H1 (cell line): ENCODE results near the gene TM9SF2. TPM values are rescaled to one million over a fixed set of nuclear protein-coding genes. Genes with fewer than 3 reads are reported as not detected.
A peak's percentile ranks its signal among the peaks of the same experiment; 100 is the strongest.

Experiments
- CEBPB ChIP-seq: IDR thresholded peaks from 2 replicates; pipeline ENCODE4 v1.6.1; 2012; ENCODE audit warnings: low read depth, low read length
- CHD1 ChIP-seq: IDR thresholded peaks from 2 replicates; pipeline ENCODE4 v1.6.1; 2012; ENCODE audit warnings: low read depth, low read length, improper control_type of control experiment
- MAFK ChIP-seq: IDR thresholded peaks from 2 replicates; pipeline ENCODE4 v1.6.1; 2012; ENCODE audit warnings: low read depth, mild to moderate bottlenecking, improper control_type of control experiment, low read length
- PHF8 ChIP-seq: fragments of 200-600 bp; sonication (generic); conservative IDR thresholded peaks from 2 replicates; pipeline ENCODE4 v1.7.1; 2012; ENCODE audit warnings: low read depth, mild to moderate bottlenecking, inconsistent platforms, low read length, moderate library complexity
- POLR2A ChIP-seq, 2 experiments: IDR thresholded peaks; 1 replicate in 1 of 2; 2 replicates in 1 of 2; pipeline ENCODE4 v1.6.1; 2011; ENCODE audit warnings: low read depth in 2 of 2, low read length in 2 of 2, mild to moderate bottlenecking in 2 of 2; ENCODE audit errors: control extremely low read depth in 1 of 2
- SP1 ChIP-seq: IDR thresholded peaks from 2 replicates; pipeline ENCODE4 v1.6.1; 2011; ENCODE audit warnings: low read depth, low read length
- SP4 ChIP-seq: IDR thresholded peaks from 2 replicates; pipeline ENCODE4 v1.6.1; 2012; ENCODE audit warnings: low read length, inconsistent platforms
- polyA plus RNA-seq, 7 experiments: library from polyadenylated mRNA; depleted of rRNA in 3 of 7; stranded (reverse) in 5 of 7; unstranded in 2 of 7; fragments of >200 nt in 5 of 7; fragments of 200-250 nt in 2 of 7; gene quantifications; 1 replicate in 5 of 7; 2 replicates in 1 of 7; 4 replicates in 1 of 7; pipeline versions ENCODE4 v1.2.1 to v1.2.3, GENCODE V29; 2011 to 2013; ENCODE audit warnings: missing spikeins in 2 of 7, mixed read lengths in 2 of 7
- total RNA-seq: library from RNA; stranded (reverse); fragmentation: NEBNext Ultra II Directional; extraction: Animal tissue kit (Norgen Biotek cat#: 25700); gene quantifications from 2 replicates; pipeline ENCODE4 v1.2.1, GENCODE V29; 2021
- TF ChIP-seq, protein P1 (sequence below): fragments of 300-600 bp; sonication (generic); IDR thresholded peaks from 2 replicates; pipeline ENCODE4 v1.7.1; 2012; ENCODE audit warnings: low read length, moderate library complexity, mild to moderate bottlenecking, inconsistent platforms; ENCODE audit not compliant: insufficient replicate concordance
- TF ChIP-seq, protein P2 (sequence below), 3 experiments: IDR thresholded peaks; 1 replicate in 2 of 3; 2 replicates in 1 of 3; pipeline versions ENCODE4 v1.5.1 to v1.6.1; 2011; ENCODE audit warnings: low read length in 3 of 3, mild to moderate bottlenecking in 3 of 3, inconsistent platforms in 2 of 3, low read depth in 1 of 3, moderate library complexity in 1 of 3; ENCODE audit not compliant: insufficient read depth in 1 of 3; ENCODE audit errors: control extremely low read depth in 1 of 3

The TM9SF2 gene
- total and polyA plus RNA-seq, 2 of the 8 experiments (the other 6 are each of a cell fraction or from before 2014, with no cell fraction given) = 68.0 to 101 TPM

DNA sequence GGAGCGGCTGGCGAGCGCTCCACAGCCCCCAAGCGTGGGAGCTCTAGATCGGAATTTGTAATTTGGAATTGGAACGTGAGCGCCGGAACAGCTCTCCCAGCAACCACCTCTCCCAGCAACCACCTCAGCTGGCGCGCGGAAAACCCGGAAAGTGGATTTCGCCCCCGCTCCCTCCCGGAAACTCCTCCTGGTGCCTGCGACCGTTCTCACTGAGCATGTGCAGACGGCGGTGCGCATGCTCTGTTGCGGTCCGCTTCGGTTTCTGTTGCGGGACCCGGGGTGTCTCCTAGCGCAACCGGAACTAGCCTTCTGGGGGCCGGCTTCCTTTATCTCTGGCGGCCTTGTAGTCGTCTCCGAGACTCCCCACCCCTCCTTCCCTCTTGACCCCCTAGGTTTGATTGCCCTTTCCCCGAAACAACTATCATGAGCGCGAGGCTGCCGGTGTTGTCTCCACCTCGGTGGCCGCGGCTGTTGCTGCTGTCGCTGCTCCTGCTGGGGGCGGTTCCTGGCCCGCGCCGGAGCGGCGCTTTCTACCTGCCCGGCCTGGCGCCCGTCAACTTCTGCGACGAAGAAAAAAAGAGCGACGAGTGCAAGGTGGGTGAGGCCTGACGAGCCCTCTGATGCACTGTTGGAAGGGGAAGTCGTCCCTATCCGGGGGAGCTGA lies at the start of gene TM9SF2 (continued):
- TF ChIP-seq, protein P1, sequence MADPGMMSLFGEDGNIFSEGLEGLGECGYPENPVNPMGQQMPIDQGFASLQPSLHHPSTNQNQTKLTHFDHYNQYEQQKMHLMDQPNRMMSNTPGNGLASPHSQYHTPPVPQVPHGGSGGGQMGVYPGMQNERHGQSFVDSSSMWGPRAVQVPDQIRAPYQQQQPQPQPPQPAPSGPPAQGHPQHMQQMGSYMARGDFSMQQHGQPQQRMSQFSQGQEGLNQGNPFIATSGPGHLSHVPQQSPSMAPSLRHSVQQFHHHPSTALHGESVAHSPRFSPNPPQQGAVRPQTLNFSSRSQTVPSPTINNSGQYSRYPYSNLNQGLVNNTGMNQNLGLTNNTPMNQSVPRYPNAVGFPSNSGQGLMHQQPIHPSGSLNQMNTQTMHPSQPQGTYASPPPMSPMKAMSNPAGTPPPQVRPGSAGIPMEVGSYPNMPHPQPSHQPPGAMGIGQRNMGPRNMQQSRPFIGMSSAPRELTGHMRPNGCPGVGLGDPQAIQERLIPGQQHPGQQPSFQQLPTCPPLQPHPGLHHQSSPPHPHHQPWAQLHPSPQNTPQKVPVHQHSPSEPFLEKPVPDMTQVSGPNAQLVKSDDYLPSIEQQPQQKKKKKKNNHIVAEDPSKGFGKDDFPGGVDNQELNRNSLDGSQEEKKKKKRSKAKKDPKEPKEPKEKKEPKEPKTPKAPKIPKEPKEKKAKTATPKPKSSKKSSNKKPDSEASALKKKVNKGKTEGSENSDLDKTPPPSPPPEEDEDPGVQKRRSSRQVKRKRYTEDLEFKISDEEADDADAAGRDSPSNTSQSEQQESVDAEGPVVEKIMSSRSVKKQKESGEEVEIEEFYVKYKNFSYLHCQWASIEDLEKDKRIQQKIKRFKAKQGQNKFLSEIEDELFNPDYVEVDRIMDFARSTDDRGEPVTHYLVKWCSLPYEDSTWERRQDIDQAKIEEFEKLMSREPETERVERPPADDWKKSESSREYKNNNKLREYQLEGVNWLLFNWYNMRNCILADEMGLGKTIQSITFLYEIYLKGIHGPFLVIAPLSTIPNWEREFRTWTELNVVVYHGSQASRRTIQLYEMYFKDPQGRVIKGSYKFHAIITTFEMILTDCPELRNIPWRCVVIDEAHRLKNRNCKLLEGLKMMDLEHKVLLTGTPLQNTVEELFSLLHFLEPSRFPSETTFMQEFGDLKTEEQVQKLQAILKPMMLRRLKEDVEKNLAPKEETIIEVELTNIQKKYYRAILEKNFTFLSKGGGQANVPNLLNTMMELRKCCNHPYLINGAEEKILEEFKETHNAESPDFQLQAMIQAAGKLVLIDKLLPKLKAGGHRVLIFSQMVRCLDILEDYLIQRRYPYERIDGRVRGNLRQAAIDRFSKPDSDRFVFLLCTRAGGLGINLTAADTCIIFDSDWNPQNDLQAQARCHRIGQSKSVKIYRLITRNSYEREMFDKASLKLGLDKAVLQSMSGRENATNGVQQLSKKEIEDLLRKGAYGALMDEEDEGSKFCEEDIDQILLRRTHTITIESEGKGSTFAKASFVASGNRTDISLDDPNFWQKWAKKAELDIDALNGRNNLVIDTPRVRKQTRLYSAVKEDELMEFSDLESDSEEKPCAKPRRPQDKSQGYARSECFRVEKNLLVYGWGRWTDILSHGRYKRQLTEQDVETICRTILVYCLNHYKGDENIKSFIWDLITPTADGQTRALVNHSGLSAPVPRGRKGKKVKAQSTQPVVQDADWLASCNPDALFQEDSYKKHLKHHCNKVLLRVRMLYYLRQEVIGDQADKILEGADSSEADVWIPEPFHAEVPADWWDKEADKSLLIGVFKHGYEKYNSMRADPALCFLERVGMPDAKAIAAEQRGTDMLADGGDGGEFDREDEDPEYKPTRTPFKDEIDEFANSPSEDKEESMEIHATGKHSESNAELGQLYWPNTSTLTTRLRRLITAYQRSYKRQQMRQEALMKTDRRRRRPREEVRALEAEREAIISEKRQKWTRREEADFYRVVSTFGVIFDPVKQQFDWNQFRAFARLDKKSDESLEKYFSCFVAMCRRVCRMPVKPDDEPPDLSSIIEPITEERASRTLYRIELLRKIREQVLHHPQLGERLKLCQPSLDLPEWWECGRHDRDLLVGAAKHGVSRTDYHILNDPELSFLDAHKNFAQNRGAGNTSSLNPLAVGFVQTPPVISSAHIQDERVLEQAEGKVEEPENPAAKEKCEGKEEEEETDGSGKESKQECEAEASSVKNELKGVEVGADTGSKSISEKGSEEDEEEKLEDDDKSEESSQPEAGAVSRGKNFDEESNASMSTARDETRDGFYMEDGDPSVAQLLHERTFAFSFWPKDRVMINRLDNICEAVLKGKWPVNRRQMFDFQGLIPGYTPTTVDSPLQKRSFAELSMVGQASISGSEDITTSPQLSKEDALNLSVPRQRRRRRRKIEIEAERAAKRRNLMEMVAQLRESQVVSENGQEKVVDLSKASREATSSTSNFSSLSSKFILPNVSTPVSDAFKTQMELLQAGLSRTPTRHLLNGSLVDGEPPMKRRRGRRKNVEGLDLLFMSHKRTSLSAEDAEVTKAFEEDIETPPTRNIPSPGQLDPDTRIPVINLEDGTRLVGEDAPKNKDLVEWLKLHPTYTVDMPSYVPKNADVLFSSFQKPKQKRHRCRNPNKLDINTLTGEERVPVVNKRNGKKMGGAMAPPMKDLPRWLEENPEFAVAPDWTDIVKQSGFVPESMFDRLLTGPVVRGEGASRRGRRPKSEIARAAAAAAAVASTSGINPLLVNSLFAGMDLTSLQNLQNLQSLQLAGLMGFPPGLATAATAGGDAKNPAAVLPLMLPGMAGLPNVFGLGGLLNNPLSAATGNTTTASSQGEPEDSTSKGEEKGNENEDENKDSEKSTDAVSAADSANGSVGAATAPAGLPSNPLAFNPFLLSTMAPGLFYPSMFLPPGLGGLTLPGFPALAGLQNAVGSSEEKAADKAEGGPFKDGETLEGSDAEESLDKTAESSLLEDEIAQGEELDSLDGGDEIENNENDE = no peak
- TF ChIP-seq, protein P2, sequence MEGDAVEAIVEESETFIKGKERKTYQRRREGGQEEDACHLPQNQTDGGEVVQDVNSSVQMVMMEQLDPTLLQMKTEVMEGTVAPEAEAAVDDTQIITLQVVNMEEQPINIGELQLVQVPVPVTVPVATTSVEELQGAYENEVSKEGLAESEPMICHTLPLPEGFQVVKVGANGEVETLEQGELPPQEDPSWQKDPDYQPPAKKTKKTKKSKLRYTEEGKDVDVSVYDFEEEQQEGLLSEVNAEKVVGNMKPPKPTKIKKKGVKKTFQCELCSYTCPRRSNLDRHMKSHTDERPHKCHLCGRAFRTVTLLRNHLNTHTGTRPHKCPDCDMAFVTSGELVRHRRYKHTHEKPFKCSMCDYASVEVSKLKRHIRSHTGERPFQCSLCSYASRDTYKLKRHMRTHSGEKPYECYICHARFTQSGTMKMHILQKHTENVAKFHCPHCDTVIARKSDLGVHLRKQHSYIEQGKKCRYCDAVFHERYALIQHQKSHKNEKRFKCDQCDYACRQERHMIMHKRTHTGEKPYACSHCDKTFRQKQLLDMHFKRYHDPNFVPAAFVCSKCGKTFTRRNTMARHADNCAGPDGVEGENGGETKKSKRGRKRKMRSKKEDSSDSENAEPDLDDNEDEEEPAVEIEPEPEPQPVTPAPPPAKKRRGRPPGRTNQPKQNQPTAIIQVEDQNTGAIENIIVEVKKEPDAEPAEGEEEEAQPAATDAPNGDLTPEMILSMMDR (IDR thresholded peaks at IDR 0.05; ENCODE audit: control extremely low read depth in 1 of 3, insufficient read depth in 1 of 3, low read depth in 1 of 3, low read length in 3 of 3) = no peak
- TF ChIP-seq POLR2A (IDR thresholded peaks at IDR 0.05; ENCODE audit: control extremely low read depth in 1 of 2, low read depth in 2 of 2, low read length in 2 of 2) = peak; percentile 59 to 63; a peak in 2 of 3 replicates
- peak; percentile 85 for TF ChIP-seq PHF8
- TF ChIP-seq CHD1 = no peak
- peak; percentile 96 for TF ChIP-seq SP1
- TF ChIP-seq SP4 = no peak
- TF ChIP-seq MAFK = no peak
- TF ChIP-seq CEBPB = no peak
